GM11168 (cell line): ENCODE measurements around the gene SPG7.
"Not testable (repeated sequence)": the region's sequence is repeated elsewhere in the genome, so short reads cannot be mapped to it uniquely, and the experiment has no call there.

Experiments
- in situ Hi-C: fragments of 300-500 bp; cut with MboI; formaldehyde crosslinking; loops from one replicate; pipeline ENCODE4 v1.12.0; 2022; ENCODE audit warnings: low sequenced_read_pairs; ENCODE audit not compliant: unreplicated experiment

The SPG7 gene

DNA sequence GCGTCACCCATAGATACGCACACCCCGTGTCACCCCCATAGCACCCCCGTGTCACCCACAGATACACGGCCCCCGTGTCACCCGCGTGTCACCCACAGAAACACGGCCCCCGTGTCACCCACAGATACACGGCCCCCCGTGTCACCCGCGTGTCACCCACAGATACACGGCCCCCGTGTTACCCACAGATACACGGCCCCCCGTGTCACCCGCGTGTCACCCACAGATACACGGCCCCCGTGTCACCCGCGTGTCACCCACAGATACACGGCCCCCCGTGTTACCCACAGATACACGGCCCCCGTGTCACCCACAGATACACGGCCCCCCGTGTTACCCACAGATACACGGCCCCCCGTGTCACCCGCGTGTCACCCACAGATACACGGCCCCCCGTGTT, 79.5 kb downstream of the SPG7 start:
- in situ Hi-C loops: not testable (repeated sequence)

DNA sequence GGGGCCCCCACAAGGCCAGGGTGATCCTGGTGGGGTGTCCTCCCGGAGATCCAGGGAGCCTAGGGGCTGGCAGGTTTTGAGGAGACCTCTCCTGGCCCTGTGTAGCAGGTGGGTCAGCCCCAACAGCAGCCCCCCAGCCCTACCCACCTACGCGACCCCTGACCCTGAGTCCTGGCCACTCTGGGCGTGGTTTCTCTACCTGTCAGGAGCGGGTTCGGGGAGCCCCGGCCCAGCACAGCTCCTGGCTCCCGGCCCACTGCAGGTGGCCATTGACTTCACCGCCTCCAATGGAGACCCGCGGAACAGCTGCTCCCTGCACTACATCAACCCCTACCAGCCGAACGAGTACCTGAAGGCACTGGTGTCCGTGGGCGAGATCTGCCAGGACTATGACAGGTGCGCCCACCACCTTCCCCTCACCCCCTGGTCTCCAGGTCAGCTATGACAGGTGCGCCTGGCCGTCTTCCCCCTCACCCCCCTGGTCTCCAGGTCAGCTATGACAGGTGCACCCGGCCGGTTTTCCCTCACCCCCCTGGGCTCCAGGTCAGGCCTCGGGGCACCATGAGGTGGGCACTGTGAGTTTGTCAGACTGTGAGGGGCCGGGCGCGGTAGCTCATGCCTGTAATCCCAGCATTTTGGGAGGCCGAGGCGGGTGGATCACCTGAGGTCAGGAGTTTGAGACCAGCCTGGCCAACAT, 80.4 kb downstream of the SPG7 start:
- in situ Hi-C loops: no loop called here

DNA sequence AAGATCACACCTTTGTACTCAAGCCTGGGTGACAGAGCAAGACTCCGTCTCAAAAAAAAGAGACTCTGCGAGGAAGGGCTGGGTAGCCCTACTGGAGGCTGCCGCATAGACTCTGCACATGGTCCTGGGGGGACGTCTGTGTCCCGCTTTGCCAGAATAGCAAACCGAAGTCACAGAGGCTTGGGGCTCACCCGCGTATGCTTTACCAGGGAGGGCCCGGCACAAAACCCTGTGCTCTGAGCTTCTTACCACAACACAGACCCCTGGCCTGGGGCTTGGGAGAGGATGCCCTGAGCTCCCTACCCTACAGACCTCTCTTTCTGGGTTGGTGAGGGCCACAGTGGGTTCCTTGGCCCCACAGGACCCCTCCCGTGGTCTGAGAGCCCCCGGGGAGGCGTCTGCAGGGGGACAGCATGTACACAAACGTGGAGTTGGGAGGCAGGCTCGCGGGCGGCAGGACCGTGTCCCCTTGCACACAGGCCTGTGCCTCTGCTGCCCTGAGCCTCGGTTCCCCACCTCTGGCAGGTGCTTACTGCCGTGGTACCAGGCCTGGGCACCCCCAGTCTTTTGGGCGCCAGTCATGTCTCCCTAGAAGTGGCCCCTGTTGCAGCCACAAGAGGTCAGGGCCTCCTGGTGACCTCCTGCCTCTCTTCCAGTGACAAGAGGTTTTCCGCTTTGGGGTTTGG, 81.2 kb downstream of the SPG7 start:
- in situ Hi-C loops: no loop called here

DNA sequence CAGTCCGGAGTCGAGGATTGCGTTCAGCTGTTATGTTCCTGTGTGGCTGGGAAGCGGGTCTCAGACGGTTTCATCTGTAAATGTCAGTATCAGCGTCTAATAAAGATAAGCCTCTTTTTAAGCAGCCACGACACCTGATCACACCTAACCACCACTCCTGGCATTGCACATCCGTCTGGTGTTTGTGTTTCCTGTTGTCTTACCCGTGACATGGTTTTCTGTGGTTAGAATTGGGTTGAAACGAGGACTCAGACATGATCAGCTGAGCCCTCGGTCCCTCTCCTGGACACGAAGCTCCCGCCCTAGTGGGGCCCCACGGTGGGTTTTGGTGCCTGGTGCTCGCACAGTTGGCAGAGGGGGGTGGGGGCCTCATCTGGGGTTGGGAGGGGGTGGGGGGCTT, 85.6 kb downstream of the SPG7 start:
- in situ Hi-C loops: no loop called here

DNA sequence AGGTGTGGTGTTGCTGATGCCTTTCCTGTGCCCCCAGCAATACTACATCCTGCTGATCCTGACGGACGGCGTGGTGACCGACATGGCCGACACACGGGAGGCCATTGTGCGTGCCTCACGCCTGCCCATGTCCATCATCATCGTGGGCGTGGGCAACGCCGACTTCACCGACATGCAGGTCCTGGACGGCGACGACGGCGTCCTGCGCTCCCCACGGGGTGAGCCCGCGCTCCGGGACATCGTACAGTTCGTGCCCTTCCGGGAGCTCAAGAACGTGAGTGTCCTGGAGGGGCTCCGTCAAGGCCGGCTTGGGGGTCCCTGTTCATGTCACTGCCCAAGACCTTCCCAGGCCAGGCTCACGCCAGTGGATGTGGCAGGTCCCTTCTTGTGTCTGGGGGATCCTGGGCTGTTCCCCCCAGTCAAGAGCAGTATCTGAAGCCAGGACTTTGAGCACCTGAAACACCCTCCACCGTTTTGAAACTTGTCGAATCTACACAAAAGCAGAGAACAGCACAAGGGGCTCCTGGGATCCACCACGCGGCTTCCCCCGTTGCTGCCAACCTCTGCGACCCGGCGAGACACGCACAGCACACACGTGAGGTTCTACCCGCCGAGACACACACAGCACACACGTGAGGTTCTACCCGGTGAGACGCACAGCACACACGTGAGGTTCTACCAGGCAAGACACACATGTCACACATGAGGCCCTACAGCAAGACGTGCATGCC, 87.3 kb downstream of the SPG7 start:
- in situ Hi-C loops: no loop called here

DNA sequence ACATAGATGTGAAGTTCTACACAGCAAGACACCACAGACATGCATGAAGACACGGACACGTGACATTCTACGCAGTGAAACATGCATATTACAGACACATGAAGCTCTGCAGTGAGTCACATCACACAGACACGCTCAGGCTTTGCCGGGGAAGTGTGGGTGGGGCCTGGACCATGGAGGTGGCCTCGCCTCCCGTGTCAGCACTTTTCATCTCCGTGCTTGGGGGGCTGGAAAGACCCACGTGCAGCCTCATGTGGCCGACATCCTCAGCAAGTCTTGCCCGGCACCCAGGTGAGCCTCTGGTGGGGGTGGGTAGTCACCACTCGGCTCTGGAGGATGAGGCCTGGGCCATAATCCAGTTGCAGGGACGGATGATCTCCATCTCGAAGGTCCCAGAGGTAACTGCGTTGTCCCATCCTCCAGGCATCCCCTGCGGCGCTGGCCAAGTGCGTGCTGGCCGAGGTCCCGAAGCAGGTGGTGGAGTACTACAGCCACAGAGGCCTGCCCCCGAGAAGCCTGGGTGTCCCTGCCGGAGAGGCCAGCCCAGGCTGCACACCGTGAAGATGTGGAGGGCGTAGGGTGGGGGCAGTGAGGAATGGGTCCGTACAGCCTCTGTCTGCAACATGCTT, 88.0 kb downstream of the SPG7 start:
- in situ Hi-C loops: no loop called here

DNA sequence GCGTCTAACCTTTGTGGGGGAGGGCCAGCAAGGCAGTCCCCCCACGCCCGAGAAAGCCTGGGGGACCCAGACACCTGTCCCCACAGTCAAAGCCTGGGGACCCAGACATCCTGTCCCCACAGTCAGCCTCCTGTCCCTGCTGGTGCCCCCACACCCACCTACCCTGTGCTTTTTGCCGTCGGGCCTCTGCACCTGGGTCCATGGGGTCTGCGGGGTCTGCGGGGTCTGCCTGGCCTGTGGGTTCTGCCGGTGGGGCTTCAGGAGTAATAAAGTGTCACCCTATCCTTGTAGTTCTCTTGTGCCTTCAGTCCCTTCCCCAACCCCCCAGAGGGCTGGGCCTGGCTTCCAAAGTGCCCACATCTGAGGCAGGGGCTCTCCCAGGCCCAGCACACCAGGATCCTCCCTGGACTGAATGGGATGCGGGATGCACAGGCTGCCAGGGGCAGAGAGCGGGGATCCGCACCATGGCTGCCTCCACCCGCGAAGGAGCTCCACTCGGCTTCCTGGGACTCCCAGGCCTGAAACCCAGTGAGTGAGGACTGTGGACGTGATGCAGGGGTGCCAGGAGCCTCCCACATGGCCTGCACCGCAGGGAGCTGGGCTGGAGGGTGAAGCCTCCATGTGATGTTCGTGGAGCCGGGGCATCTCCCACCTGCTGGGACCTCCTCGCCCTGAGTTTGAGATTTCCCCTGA, 88.9 kb downstream of the SPG7 start:
- in situ Hi-C loops: no loop called here

DNA sequence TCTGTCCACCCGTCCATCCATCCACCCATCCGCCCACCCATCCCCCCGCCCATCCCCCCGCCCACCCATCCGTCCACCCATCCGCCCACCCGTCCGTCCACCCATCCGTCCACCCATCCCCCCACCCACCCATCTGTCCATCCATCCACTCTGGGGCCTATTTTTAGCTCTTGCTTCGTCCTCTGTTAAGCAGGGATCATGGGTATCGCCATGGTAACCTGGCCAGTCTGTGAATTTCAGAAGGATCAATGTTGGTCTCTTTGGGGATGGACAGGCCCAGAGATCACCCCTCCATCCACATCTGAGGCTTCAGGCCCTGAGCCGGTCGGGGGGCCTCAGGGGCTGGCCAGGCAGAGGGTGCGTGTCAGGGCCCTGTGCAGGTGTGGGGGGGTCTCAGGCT, 90.0 kb downstream of the SPG7 start:
- in situ Hi-C loops: no loop called here

DNA sequence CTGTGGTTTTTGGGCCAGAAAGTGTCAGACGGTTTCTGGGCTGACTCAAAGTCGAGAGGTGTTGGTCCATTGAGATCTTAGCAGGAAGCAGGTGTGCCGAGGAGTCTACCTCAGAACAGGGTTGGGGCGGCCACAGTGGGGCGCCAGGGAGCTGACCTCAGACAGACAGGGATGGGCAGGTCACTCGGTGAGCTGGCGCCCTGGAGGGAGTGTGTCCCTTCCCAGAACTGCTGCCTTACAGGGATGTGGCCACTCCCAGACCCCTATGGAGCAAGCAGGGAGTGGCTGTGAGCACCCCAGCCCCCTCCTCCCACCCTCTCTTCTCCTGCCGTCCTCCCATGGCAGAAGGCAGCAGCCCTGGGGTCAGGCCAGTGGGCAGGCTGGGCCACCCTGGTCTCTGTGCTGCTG, 91.3 kb downstream of the SPG7 start:
- in situ Hi-C loops: no loop called here

DNA sequence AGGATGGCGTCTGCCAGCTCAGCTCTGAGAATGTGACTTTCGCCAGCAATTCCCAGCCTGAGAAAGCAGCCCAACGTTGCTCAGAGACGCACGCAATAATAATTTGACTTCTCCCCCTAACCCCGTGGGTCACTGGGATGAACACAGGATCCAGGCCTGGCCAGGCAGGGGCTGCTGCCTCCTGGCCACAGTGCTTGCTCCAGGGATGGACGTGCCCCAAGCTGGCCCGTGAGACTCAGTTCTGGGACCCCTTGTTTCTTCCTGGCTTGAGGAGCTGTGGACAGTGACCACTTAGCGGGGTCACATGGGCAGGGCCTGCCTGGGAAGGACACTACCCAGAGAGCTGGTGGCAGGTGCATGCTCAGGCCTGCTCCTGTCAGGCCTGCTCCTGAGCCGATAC, 91.7 kb downstream of the SPG7 start:
- in situ Hi-C loops: no loop called here

DNA sequence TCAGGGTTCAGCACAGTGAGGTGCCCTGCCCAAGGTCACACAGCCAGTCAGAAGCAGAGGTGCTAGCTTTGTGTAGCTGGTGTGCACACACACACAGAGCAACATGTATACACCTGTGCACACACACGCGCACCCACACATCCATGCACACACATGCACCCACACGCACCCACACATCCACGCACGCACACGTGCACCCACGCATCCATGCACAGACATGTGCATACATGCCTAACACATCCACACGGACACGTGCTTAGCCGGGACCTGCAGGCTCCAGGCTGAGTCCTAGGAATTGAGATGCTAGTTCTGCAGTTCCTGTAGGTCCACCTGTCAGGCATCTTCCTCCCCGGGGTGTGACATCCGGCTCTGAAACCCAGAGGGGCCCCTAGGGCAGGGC, 92.2 kb downstream of the SPG7 start:
- in situ Hi-C loops: no loop called here

DNA sequence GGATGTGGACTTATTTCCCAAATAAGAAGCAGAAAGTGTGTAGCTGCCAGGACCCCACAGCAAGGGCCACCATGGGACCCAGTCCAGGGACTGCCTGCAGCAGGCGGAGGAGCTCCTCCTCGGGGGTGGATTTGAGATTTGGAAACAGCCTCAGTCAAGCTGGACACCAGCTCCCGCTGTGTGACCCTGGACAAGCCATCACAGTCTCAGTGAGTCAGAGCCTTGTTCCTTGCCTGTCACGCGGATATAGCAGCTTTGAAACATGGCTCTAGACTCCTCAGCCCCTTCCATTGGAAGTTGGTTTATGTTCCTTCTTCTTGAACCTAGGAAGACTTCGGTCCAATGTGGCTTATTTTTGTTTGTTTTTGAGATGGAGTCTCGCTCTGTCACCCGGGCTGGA, 92.8 kb downstream of the SPG7 start:
- in situ Hi-C loops: no loop called here

DNA sequence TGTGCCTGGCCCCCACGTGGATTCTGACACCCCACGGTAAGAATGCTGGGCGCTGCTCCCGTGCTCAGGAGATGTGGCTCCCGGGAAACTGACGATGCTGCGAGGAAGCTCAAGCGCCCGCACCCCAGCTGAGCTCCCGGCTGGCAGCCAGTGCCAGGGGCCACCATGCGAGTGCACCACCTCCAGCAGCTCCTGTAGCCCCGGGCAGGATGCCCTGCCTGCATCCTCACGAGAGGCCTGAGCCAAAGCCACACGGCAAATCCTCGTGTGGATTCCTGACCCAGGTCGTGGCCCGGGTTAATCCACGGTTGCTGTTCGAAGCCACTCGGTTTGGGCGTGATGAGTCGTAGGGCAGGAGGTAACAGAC, 93.7 kb downstream of the SPG7 start:
- in situ Hi-C loops: no loop called here

DNA sequence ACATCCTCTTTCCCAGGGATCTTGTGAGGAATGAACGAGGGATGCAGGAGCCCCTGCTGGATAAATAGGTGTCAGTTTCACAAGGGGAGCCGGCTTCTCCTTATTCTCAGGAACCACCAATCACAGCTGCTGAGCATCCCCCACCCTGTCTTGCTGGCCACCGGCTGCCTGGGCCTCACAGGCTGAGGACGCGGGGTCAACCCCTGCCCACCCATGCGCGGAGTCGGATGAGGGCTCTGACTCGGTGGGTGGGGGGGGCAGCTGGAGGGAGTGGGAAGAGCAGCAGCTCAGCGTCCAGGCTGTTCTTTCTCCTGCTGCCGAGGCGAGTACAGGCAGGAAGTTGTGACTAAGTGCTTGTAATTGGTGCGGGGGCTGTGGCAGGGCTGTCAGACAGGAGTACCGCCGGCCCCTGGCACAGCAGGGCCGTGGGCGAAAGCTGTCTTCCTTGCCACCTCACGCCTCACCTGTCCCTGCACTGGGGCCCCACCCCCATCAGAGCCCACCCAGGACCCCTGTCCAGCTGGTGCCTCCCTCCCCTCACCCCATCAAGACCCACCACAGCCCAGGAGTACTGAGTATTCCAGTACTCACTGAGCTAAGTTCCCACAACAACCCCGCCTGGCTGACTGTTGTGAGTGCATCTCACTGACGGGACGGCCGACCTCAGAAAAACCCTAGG, 94.2 kb downstream of the SPG7 start:
- in situ Hi-C loops: no loop called here

DNA sequence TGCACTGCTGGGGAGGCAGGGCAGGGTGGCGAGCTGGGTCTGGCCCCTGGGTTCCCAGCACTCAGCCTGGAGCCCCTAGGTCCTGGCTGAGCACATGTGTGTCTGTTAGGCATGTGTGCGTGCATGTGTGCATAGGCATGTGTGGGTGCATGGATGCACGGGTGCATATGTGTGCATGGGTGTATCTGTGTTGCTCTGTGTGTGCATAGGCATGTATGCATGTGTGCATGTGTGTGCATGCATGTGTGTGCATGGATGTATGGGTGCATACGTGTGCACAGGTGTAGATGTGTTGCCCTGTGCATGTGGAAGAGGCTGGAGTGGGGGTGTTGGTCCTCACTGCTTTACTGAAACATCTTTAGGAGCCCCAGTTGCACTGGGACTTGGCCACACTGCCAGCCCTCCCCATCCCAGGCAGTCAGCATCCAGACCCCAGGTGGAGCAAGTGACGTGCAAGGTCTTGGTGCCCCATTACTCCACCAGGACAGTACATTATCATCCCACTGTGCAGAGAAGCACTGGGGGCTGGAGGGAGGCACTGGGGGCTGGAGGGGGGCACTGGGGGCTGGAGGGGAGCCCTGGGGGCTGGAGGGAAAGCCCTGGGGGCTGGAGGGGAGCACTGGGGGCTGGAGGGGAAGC, 94.9 kb downstream of the SPG7 start:
- in situ Hi-C loops: no loop called here

DNA sequence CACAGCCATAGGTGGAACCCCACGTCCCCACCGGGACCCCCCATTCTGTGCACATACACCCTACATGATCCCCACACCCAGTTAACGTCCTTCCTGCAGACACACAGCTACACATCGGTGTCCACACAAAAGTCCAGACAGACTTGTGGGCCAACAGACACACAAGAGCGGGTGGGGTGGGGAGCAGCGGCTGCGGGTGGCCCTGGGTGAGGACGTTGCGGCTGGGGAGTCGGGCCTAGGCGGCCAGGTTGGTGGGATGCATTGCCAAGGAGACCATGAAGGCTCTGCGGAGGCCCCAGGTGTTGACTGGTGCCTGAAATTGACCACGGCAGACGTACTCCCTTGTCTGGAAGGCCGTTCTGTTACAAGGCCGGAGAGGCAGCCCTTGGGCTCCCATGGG, 96.6 kb downstream of the SPG7 start:
- in situ Hi-C loops: no loop called here

DNA sequence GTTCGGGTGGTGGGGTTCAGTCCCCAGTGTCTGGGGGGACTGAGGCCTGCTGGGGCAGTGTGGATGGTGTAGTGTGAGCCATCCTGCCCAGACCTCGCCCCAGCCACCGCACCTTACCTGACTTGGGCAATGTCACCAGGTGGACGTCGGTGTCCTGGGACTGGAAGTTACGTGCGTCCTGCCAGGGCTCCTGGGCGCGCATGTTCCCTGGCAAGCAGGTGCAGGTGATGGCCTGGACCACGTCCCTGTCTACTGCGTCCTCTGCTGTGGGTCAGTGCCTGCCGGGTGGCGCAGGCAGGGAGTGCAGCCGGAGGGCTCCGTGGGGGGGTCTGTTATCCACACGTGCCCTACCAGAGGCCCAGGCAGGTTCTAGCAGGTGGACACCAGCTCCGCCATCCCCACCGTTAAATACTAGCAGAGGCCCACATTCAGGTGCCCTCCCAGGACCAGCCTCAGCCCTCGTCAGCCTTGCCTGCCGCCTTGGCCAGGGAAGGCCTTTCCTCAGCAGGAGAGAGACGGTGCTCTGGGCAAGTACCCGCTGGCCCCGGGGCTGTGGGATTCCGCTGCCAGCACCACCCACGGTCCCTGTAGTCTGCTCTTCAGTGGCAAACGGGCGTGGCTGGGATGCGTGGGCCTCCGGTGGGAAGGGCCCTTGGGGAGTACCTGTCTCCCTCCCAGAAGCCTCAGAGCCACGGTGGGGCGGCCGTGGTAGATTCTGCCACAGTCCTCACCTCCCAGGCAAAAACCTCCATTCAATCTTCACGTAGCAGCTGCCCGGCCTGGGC, 97.2 kb downstream of the SPG7 start:
- in situ Hi-C loops: no loop called here

DNA sequence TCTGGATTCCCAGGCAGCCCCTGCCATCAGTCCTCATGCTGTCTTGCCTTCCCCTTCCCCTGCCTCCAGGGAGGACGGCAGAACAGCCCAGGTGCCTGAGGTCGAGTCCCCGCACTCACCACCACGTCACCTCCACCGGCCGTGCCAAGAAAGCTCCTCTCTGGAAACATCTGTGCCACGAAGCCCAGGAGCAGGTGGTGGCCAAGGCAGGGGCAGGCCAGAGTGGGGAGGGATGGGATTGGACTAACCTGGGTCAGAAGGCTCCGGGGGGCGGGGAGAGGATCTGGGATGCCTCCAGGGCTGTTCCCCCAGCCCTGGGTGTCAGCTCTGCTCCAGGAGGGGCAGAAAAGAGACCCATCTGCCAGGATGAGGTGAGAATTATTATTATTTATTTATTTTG, 97.8 kb downstream of the SPG7 start:
- in situ Hi-C loops: no loop called here
